Hepatic stellate cell (primary cell): ENCODE measurements around the gene EIF4B.
"Not testable (repeated sequence)": the region's sequence is repeated elsewhere in the genome, so short reads cannot be mapped to it uniquely, and the experiment has no call there.

Source experiments
- DNase-seq: peaks from one replicate; pipeline ENCODE4 v3.0.0; 2011; ENCODE audit warnings: low spot score

The EIF4B gene, protein sequence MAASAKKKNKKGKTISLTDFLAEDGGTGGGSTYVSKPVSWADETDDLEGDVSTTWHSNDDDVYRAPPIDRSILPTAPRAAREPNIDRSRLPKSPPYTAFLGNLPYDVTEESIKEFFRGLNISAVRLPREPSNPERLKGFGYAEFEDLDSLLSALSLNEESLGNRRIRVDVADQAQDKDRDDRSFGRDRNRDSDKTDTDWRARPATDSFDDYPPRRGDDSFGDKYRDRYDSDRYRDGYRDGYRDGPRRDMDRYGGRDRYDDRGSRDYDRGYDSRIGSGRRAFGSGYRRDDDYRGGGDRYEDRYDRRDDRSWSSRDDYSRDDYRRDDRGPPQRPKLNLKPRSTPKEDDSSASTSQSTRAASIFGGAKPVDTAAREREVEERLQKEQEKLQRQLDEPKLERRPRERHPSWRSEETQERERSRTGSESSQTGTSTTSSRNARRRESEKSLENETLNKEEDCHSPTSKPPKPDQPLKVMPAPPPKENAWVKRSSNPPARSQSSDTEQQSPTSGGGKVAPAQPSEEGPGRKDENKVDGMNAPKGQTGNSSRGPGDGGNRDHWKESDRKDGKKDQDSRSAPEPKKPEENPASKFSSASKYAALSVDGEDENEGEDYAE

DNA sequence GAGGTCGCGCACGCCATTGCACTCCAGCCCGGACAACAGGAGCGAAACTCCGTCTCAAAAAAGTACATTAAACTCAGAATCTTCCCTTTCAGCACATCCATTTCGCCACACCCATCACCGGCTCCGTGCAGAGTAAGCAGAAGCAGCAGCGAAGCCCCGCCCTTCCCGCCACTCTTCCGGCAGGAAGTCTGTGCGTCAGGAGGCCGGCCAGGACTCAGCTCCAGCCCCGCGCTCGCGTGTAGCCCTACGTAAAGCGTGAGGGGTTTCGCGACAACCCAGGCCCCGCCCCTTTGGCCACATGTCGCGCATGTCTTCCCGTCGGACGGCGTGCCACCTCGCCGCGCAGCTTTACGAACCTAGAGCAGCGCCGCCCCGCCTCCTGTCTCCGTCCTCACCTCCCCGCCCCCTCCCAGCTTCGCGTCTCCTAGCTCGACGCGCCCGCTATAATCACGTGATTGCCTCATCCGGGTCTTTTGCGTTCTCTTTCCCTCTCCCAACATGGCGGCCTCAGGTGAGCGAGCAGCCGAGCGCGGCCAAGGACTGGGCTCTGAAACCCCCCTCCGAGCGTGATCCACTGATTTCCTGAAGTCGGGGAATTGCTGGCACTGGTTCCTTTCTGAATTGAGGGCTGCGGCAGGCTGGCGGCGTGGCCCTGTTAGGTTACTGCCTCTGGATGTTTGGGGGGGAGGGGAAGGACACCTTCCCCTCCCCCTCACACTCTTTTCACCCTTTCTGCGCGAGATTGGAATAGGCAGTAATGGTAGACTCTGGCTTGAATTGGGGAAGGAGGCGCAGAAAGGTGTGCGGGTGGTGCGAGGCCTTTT is at the start of gene EIF4B:
EIF4B (plus strand) TSS at position 471 of the 824 bp plus-strand sequence; CDS start at position 499, 28 bp downstream.
- peak; percentile 94 for DNase-seq

DNA sequence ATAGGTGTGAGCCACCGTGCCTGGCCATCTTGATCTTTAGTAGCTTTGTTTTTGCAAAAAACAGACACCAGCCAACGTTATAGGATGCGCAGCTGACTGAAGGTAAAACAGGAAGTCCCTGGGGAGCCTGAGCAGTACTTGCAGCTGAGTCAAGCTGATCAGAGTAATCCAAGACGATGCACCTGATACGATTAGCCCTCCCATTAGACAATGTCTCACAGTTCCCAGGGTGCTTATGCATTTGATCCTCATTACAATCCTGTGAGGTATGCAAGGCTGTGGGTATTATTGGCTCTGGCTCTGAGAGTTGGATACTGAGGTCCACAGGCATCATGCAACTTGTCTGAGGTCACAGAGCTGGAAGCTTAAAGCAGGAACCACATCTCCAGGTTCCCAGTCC is 49.3 kb upstream of the EIF4B start:
- DNase-seq = no peak

DNA sequence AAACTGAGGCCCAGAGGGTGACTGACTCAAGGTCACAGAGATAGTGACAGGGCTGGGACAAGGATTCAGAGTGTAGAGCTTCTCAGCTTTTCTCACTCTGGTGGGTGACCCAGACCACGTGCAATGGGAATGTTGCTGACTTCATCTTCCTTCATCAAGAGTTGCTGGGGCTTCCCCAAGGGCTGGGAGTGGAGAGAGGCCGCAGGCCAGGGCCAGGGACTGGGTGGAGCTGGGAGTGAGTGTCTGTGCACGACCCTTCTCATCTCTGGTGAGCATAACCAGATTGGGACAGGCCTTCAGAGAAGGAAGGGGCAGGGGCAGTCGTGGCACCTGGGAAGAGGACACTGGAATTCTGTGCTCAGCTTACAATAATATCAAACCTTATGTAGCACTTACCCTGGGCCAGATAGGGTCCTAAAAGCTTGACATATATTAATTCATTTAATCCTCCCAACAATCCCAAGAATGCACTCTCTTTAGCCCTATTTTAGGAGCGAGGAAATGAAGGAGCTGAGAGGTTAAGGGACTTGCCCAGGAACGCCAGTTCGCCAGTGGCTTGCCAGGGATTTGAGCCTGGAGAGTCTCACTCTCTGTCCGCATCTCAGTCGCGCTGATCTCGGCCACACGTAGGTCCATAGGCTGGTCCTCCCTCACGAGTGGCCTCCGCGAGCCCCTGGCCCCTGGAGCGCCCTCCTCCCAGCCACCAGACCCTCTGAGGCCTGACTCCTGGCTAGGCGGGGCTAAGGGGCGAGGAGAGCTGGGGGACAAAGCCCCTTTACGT is 41.5 kb upstream of the EIF4B start:
- DNase-seq = no peak

DNA sequence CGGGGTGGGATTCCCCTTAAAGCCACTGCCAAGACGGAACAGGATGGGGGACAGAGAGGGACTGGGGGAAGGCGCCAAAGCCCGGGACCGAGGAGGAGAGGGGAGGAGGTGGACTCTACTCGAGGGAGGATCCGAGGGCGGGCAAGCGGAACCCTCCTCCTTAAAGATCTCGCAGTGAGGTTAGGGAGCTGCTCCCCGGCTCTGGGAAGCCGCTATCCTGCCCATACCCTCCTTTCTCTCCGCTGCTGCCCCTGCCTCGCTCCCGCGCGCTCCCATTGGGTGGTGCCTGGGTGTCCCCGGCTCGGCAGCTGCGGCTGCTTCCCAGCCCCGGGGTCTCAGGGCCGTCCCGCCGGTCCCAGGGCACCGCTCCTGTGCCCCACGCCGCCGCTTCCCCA is 40.9 kb upstream of the EIF4B start:
- no peak for DNase-seq

DNA sequence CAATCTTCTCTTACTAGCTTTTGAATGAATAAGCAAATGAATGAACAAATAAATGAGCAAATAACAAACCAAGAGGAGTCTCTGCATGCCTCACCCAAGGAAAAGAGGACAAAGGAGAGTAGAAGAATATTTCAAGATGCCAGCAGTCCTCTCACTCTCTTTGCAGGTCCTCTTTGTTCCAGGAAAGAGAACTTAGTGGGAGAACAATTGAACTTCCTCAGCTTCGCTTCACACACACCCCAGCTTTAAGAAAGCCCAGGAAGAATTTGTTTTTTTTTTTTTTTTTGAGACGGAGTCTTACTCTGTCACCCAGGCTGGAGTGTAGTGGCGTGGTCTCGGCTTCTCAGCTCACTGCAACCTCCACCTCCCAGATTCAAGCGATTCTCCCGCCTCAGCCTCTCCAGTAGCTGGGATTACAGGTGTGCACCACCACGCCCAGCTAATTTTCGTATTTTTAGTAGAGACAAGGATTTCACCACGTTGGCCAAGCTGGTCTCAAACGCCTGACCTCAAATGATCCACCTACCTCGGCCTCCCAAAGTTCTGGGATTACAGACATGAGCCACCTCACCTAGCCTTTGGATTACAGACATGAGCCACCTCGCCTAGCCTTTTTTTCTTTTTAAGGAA is 37.0 kb upstream of the EIF4B start:
- no peak for DNase-seq

DNA sequence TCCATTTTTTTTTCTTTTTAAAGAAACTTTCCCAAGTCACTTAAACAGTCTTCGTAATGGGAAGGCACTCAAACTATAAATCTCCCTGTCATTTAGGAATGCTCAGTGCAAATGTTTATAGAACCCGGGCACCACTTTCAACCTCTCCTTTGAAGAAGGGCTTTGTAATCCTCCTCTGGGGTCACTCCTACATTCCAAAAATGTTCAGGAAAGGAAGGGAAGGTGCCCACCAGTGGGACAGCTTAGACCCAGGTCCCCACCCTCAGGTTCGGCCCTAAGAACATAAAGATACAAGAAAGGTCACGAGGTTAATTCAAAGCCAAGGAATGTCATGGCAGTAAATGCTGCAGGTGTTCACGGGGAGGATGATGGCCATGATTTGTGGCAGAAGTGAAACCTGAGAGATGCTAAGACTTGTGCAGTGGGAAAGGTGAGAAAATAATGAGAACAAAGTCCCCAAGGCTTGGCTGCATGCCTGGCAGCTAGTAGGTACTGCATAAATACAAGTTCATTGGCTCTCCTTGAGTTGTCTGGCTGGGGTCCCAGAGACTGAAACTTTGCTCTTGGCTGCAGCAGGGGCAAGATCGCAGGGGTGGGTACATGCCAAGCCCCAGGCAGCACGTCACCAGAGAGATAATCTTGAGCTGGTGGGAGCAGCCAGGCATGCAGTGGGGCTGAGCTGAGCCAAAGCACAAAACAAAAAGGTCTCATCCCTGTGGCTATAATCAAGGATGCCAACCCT is 36.3 kb upstream of the EIF4B start:
- DNase-seq = no peak

DNA sequence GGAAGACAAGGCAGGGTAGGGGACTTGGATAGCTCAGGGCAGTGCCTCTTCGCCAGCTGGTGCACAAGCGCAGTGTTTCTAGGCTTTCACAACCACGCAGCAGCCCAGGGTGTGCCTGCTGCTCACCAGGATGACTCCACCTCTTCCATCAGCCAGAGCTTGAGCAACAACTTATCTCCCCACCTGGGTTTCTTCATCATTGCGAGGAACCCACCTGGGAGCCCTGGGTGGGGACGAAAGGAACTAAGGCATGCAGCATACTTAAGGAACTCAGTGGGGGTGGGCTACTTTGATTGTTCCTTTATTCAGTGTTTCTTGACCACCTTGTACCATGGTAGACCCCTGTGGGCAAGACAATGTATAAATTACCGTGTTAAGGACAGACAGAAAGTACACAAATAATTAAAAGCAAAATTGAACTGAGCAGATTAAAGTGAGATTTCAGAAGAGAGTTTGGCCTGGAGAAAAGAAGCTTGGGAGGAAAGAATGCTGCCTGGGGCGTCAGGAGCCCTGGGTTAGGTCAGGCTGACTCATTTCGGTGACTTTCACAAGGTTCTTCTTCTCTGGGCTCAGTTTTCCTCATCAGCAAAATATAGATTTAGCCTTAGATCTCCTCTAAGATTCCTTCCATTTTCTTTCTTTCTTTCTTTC is 34.5 kb upstream of the EIF4B start:
- DNase-seq = peak; percentile 73

DNA sequence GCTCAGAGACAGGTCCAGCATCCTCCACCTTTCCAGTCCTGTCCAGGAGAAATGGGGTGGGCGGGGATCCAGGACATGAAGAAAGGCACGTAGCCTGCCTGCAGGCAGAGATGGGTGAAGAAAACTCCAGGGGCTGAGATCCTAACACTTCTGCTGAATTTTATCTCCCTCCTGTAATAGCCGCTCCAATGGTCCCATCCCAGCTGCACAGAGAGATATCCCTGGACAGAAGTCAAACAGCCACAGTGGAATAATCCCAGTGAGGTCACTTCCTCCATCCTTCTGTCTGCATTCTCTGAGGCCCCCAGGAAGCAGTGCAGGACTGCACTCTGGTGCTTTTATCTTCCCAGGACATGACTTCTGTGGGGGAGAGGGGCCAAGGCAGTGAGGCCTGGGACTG is 31.1 kb upstream of the EIF4B start:
- DNase-seq = no peak

DNA sequence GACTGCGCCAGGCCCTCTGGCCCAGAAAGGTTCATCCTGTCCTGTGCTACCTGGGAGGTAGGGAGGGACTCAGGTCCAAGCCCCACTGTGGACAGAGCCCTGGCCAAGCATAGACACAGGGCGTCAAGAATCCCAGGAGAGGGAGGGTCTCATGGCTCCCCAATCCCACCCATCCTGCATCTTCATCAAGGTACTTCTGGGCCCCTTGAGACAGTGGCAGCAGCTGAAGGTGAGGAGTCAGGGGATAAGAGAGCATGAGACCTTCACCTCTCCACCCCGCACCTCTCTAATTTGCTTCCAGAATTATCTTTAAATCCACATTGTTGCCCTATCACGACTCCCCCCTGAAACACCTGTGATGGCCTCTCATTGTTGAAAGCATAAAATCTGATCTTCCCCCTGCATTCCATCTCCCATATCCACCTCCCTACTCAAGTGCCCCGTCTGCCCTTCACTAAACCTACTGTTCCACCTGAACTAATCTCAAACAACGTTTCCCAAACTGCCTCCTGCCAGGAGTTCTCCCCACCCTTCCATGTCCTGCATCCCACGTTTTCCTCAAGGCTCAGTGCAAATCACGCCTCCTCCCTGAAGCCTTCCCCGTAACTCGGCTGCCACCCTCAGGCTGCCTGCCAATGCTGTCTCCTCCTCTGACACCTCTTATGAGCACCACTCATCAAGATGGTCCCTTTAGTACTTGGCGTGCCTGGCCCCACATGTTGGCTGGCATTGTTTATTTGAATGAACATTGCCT is 30.3 kb upstream of the EIF4B start:
- DNase-seq = no peak

DNA sequence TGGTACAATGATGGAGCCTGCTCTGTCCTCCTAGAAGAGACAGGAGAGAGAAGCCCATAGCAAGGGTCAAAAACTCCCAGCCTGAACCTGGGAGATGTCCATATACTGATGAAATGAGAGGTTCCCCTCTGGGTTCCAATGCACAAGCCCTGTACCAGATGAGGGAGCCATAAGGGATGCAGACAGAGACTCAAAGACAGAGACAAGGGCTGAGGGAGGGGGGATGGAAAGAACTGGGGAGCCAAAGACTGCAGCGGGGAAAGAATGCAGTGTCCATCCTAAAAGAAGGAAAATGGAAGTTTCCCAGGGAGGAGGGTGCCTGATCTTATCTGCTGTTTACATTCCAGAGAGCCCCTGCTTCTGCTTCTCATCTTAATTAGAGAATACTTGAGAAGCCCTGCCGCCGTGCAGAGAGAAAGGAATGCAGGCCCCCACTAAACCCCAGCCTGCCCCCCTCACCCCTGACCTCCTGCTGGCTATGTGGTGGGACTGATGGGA is 29.6 kb upstream of the EIF4B start:
- DNase-seq = peak; percentile 72

DNA sequence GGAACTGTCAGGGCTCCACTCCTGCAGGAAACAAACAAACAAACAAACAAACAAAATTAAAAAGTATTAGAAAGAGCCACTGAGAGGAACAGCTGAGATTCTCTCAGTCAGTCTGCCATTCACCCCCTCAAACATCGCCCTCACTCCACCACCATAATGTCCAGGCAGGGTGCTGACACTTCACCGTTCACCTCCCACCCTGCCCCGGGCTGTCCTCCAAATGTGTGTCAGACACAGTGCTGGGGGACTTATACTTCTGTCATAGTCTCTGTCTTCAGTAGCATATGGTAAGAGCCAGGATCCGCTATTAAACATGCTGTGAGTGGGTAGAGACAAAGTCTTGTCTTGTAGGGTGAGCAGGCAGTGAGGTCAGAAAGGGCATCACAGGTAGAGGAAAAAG is 29.1 kb upstream of the EIF4B start:
- DNase-seq = no peak

DNA sequence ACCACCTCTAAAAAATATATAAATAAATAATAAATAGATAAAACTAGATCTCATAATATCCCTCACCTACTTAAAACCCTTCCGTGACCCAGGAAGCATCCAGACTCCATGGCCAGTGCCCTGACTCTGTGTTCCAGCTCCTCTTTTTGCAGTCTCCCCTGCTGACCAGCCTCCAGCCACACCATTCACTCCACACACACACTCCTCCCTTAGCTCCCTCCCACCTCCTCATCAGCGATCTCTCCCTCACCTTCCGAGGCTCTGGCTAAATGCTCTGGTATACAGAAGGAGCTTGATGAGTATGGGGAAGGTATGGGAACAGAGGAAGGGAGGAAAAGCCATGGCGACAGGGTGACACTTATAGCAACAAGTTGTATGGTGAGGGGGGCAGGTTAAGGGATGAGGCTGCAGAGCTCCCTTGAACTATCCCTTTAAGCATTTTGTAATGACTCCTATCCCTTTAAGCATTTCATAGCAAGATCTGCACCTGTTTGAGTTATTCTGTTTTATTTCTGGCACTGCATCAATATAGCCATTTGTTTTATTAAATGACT is 26.1 kb upstream of the EIF4B start:
- no peak for DNase-seq

DNA sequence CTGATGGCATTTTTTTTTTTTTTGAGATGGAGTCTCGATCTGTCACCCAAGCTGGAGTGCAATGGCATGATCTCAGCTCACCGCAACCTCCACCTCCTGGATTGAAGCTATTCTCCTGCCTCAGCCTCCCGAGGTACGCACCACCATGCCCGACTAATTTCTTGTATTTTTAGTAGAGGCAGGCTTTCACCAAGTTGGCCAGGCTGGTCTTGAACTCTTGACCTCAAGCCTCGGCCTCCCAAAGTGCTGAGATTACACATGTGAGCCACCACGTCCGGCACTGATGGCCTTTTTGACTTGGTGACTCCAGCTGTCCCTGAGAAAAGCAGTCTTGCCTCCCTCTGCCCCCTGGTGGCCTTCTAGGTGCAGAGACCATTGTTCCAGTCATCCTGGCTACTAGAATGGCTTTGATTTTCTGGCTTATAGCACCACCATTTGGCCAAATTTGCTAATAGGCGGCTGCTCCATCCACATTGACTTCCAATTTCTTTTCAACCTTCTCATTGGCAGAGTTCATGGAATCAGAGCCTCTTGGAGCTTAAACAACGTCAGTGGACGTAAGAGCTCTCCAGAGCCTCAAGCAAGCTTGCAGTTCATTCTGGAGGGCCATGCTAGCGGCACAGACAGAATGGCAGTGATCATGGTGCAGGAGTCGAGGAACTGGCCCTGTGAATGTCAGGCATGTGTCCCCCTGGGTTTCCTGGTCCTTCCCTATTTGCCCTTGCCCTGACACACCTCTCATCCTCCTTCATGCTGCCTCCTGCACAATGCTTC is 25.4 kb upstream of the EIF4B start:
- DNase-seq = peak; percentile 75

DNA sequence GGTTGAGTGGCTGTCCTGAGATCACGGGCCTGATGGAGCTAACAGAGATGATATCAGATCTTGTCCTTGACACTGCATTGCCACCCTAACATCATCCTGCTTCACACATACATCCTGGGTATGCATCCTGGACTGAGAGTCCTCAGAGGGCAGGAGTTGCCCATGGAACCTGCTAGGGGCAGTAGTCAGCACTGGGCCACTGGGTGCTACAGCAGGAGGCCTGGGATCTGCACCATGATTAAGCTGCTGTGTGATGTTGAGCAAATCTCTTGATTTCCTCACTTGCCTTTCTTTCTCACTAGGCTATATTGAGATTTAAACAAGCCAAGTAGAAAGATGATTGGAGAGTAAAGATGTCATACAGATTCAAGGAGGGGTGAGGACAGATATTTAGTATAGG is 22.1 kb upstream of the EIF4B start:
- no peak for DNase-seq

DNA sequence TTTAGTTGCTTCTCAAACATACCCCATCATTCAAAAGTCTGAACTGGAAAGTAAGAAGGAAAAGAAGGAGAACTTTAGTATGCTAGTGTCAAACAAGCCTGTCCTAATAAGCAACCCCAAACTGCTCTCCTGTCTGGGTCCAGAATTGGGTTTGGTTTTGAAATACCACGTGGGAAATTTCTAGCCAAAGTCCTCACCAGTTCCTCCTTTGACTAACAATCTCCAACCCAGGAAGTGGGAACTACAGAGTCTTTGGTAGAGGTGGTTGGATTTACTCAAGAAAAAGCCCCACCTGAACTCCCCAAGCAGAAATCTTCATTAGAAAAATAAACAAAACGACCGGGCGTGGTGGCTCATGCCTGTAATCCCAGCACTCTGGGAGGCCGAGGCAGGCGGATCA is 17.4 kb upstream of the EIF4B start:
- DNase-seq = no peak

DNA sequence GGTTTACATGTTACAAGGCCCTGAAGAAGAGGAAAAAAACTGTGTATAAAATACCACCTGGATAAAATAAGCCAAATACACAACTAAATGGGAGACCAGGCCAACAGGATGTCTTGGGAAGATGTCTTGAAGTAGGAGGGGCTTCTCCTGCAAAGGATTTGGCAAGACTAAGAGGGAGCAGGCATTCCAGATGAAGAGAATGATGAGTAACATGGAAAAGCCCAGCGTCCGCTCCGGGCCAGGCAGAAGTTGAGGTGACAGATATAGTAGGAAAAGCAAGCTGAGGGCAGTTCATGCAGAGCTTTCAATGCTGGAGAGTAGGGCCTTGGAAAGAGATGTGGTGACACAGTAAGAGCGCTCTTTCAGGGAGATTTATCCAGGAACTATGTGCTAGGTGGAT is 16.1 kb upstream of the EIF4B start:
- peak; percentile 22 for DNase-seq

DNA sequence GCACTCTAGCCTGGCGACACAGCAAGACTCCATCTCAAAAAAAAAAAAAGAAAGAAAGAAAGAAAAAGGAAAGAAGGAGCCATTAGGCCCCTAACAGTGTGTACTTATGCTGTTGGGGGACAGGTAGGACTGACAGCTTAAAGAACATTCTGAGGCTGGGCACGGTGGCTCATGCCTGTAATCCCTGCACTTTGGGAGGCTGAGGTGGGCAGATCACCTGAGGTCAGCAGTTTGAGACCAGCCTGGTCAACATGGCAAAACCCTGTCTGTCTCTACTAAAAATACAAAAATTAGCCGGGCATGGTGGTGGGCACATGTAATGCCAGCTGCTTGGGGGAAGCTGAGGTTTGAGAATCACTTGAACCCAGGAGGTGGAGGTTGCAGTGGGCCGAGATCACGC is 14.0 kb upstream of the EIF4B start:
- not testable (repeated sequence) for DNase-seq
